NT2/D1 (cell line): ENCODE data around the gene SLX4IP.

Experiments used
- YY1 ChIP-seq: IDR thresholded peaks from 2 replicates; pipeline ENCODE4 v1.6.1; 2011; ENCODE audit not compliant: insufficient read length, insufficient read depth
- ZNF274 ChIP-seq: IDR thresholded peaks from 2 replicates; pipeline ENCODE4 v1.6.1; 2011; ENCODE audit warnings: mild to moderate bottlenecking, low read depth, low read length

- TF ChIP-seq YY1 (no peak), ZNF274 (no peak)
These were observed 84.4 kb downstream of the SLX4IP start for GRCh38 chr20:10519361-10520046.
